T-helper 1 cell (primary cell): ENCODE measurements around the gene COL28A1.
"Not testable (repeated sequence)": the region's sequence is repeated elsewhere in the genome, so short reads cannot be mapped to it uniquely, and the experiment has no call there.

ENCODE experiments used
- DNase-seq, 5 donors: peaks; one replicate each; pipeline ENCODE4 v3.0.0-alpha.2; 2012 to 2020

The COL28A1 gene

GRCh38 chr7:7516662-7517061 is 19.0 kb downstream of the COL28A1 start:
- no peak for DNase-seq

- DNase-seq = no peak
Measured at GRCh38 chr7:7516156-7516555, 19.5 kb downstream of the COL28A1 start.

GRCh38 chr7:7512861-7513597 is 22.6 kb downstream of the COL28A1 start:
- no peak for DNase-seq

- no peak for DNase-seq
Measured at GRCh38 chr7:7510794-7511193, 24.9 kb downstream of the COL28A1 start.

- DNase-seq = no peak
Measured at GRCh38 chr7:7505915-7506314, 29.8 kb downstream of the COL28A1 start.

GRCh38 chr7:7504910-7505704 is 30.6 kb downstream of the COL28A1 start:
- DNase-seq = no peak

GRCh38 chr7:7499892-7500291 is 35.8 kb downstream of the COL28A1 start:
- DNase-seq = no peak

GRCh38 chr7:7498856-7499255 is 36.8 kb downstream of the COL28A1 start:
- no peak for DNase-seq

GRCh38 chr7:7496311-7496710 is 39.4 kb downstream of the COL28A1 start:
- DNase-seq = no peak

- no peak for DNase-seq
Measured at GRCh38 chr7:7495171-7495570, 40.5 kb downstream of the COL28A1 start.

GRCh38 chr7:7491044-7491443 is 44.6 kb downstream of the COL28A1 start:
- no peak for DNase-seq

GRCh38 chr7:7490003-7490402 is 45.7 kb downstream of the COL28A1 start:
- DNase-seq = no peak

- DNase-seq = no peak
Measured at GRCh38 chr7:7489546-7489945, 46.1 kb downstream of the COL28A1 start.

- no peak for DNase-seq
Measured at GRCh38 chr7:7486362-7486761, 49.3 kb downstream of the COL28A1 start.

- no peak for DNase-seq
Measured at GRCh38 chr7:7484072-7484471, 51.6 kb downstream of the COL28A1 start.

GRCh38 chr7:7481802-7482201 is 53.9 kb downstream of the COL28A1 start:
- no peak for DNase-seq

GRCh38 chr7:7479275-7479805 is 56.3 kb downstream of the COL28A1 start:
- no peak for DNase-seq

- no peak for DNase-seq
Measured at GRCh38 chr7:7478569-7478968, 57.1 kb downstream of the COL28A1 start.

GRCh38 chr7:7477641-7478040 is 58.0 kb downstream of the COL28A1 start:
- DNase-seq = not testable (repeated sequence)

- DNase-seq = no peak
Measured at GRCh38 chr7:7476381-7476780, 59.3 kb downstream of the COL28A1 start.

GRCh38 chr7:7475601-7476000 is 60.1 kb downstream of the COL28A1 start:
- no peak for DNase-seq

- DNase-seq = no peak
Measured at GRCh38 chr7:7474436-7474835, 61.2 kb downstream of the COL28A1 start.

GRCh38 chr7:7464991-7465765 is 70.5 kb downstream of the COL28A1 start:
- DNase-seq = not testable (repeated sequence)
